ENCODE data around the gene RFX3.

- TF ChIP-seq CEBPB (IDR thresholded peaks at IDR 0.05), result no peak
- TF ChIP-seq EGR1 (IDR thresholded peaks at IDR 0.05), result no peak
- TF ChIP-seq FOXM1 (IDR thresholded peaks at IDR 0.05; ENCODE audit: borderline replicate concordance, low read depth), result no peak
- no peak for TF ChIP-seq REST (IDR thresholded peaks at IDR 0.05; ENCODE audit: low read depth)
- TF ChIP-seq TEAD4 (IDR thresholded peaks at IDR 0.05), result no peak
- no peak for TF ChIP-seq RAD21 (IDR thresholded peaks at IDR 0.05; ENCODE audit: low read depth)
- TF ChIP-seq TAF1 (IDR thresholded peaks at IDR 0.05; ENCODE audit: low read depth), result no peak
- TF ChIP-seq TCF12 (IDR thresholded peaks at IDR 0.05; ENCODE audit: low read depth), result no peak
- no peak for TF ChIP-seq NFIC (IDR thresholded peaks at IDR 0.05)
- no peak for TF ChIP-seq MAX (IDR thresholded peaks at IDR 0.05)
- TF ChIP-seq CREB1 (IDR thresholded peaks at IDR 0.05; ENCODE audit: low read depth), result no peak
- TF ChIP-seq USF1 (IDR thresholded peaks at IDR 0.05), result no peak
- TF ChIP-seq YY1 (IDR thresholded peaks at IDR 0.05; ENCODE audit: low read depth), result no peak
Observed at GRCh38 chr9:3520564-3520963, 5.2 kb downstream of the RFX3 start.

All from Ishikawa (cell line).